H9 (cell line): Measurements from ENCODE around the gene ARHGAP27. TPM values are rescaled to one million over a fixed set of nuclear protein-coding genes. Genes with fewer than 3 reads are reported as not detected.

Experiments used
- DNase-seq: peaks from one replicate; pipeline ENCODE4 v3.0.0-alpha.2; 2017
- H2AFZ ChIP-seq: one replicate; pipeline ENCODE4 v1.6.1; 2013; ENCODE audit warnings: mild to moderate bottlenecking, low read length, control low read depth, moderate library complexity
- H2AK5ac ChIP-seq: 2 replicates; pipeline ENCODE4 v1.6.1; 2013; ENCODE audit warnings: low read length, control low read depth, mixed read lengths; ENCODE audit not compliant: insufficient read length
- H2BK120ac ChIP-seq: one replicate; pipeline ENCODE4 v1.6.1; 2013; ENCODE audit warnings: low read depth, mild to moderate bottlenecking, low read length, control low read depth, inconsistent platforms; ENCODE audit not compliant: poor library complexity, severe bottlenecking
- H2BK12ac ChIP-seq: 2 replicates; pipeline ENCODE4 v1.6.1; 2013; ENCODE audit warnings: low read length, control low read depth, mixed read lengths, low read depth; ENCODE audit not compliant: insufficient read length
- H2BK15ac ChIP-seq: 2 replicates; pipeline ENCODE4 v1.6.1; 2013; ENCODE audit warnings: low read depth, low read length, control low read depth
- H2BK20ac ChIP-seq: one replicate; pipeline ENCODE4 v1.6.1; 2013; ENCODE audit warnings: low read depth, mild to moderate bottlenecking, low read length, control low read depth, inconsistent platforms; ENCODE audit not compliant: poor library complexity, severe bottlenecking
- H2BK5ac ChIP-seq: 2 replicates; pipeline ENCODE4 v1.6.1; 2013; ENCODE audit warnings: low read length, control low read depth, mixed read lengths; ENCODE audit not compliant: insufficient read length
- H3K14ac ChIP-seq: 2 replicates; pipeline ENCODE4 v1.6.1; 2013; ENCODE audit warnings: low read length, control low read depth; ENCODE audit not compliant: insufficient read depth
- H3K18ac ChIP-seq: 2 replicates; pipeline ENCODE4 v1.6.1; 2013; ENCODE audit warnings: low read depth, mild to moderate bottlenecking, mixed read lengths, low read length, control low read depth; ENCODE audit not compliant: insufficient read length
- H3K23ac ChIP-seq: 2 replicates; pipeline ENCODE4 v1.6.1; 2013; ENCODE audit warnings: low read length, control low read depth, mixed read lengths, low read depth; ENCODE audit not compliant: insufficient read length
- H3K23me2 ChIP-seq: 2 replicates; pipeline ENCODE4 v1.6.1; 2013; ENCODE audit warnings: low read depth, mild to moderate bottlenecking, mixed read lengths, low read length, control low read depth; ENCODE audit not compliant: insufficient read length, poor library complexity, severe bottlenecking
- H3K27ac ChIP-seq: 2 replicates; pipeline ENCODE4 v1.5.1; 2013; ENCODE audit warnings: low read length, control low read depth, mixed read lengths, low read depth; ENCODE audit not compliant: insufficient read length
- H3K27me3 ChIP-seq: 2 replicates; pipeline ENCODE4 v1.6.1; 2013; ENCODE audit warnings: low read length, control low read depth, inconsistent platforms; ENCODE audit not compliant: insufficient read depth
- H3K4ac ChIP-seq: 2 replicates; pipeline ENCODE4 v1.6.1; 2013; ENCODE audit warnings: low read depth, mild to moderate bottlenecking, control low read depth, inconsistent platforms, low read length, moderate library complexity
- H3K4me1 ChIP-seq: 2 replicates; pipeline ENCODE4 v1.6.1; 2013; ENCODE audit warnings: low read length, control low read depth, inconsistent platforms; ENCODE audit not compliant: insufficient read depth
- H3K4me2 ChIP-seq: 2 replicates; pipeline ENCODE4 v1.6.1; 2013; ENCODE audit warnings: low read length, control low read depth, mixed read lengths; ENCODE audit not compliant: insufficient read length, insufficient read depth
- H3K56ac ChIP-seq: 2 replicates; pipeline ENCODE4 v1.6.1; 2013; ENCODE audit warnings: low read depth, mild to moderate bottlenecking, mixed read lengths, low read length, control low read depth; ENCODE audit not compliant: insufficient read length
- H3K79me1 ChIP-seq: 2 replicates; pipeline ENCODE4 v1.6.1; 2013; ENCODE audit warnings: low read depth, mild to moderate bottlenecking, moderate library complexity, low read length, control low read depth, inconsistent platforms; ENCODE audit not compliant: insufficient read depth, poor library complexity, severe bottlenecking
- H3K79me2 ChIP-seq: 2 replicates; pipeline ENCODE4 v1.6.1; 2013; ENCODE audit warnings: low read length, control low read depth, inconsistent platforms; ENCODE audit not compliant: insufficient read depth
- H3K9ac ChIP-seq: 2 replicates; pipeline ENCODE4 v1.6.1; 2013; ENCODE audit warnings: low read length, control low read depth, mixed read lengths; ENCODE audit not compliant: insufficient read length; ENCODE audit errors: extremely low read depth
- H3K9me3 ChIP-seq: one replicate; pipeline ENCODE4 v1.6.1; 2013; ENCODE audit warnings: low read depth, low read length, inconsistent platforms; ENCODE audit not compliant: control insufficient read depth
- H3T11ph ChIP-seq: one replicate; pipeline ENCODE4 v1.6.1; 2013; ENCODE audit warnings: mild to moderate bottlenecking, low read length, control low read depth, inconsistent platforms
- H4K20me1 ChIP-seq: one replicate; pipeline ENCODE4 v1.6.1; 2013; ENCODE audit not compliant: control insufficient read depth, insufficient read length, insufficient read depth
- H4K5ac ChIP-seq: 2 replicates; pipeline ENCODE4 v1.6.1; 2013; ENCODE audit warnings: low read depth, mild to moderate bottlenecking, mixed read lengths, low read length, control low read depth; ENCODE audit not compliant: insufficient read length
- H4K8ac ChIP-seq: replicated peaks from 2 replicates; pipeline ENCODE4 v1.6.1; 2013; ENCODE audit warnings: low read length, control low read depth, mixed read lengths, low read depth; ENCODE audit not compliant: insufficient read length
- H4K91ac ChIP-seq: 2 replicates; pipeline ENCODE4 v1.6.1; 2013; ENCODE audit warnings: low read depth, mild to moderate bottlenecking, moderate library complexity, mixed read lengths, low read length, control low read depth; ENCODE audit not compliant: insufficient read length
- H3K27ac Mint-ChIP-seq, 3 experiments: 2 replicates in 2 of 3; 3 replicates in 1 of 3; pipeline ENCODE4 v1.8.0; 2020 to 2021; ENCODE audit warnings: mixed read lengths in 3 of 3, mild to moderate bottlenecking in 1 of 3, moderate library complexity in 1 of 3
- H3K27me3 Mint-ChIP-seq: 2 replicates; pipeline ENCODE4 v1.8.0; 2021; ENCODE audit warnings: low read depth, mild to moderate bottlenecking, moderate library complexity, mixed read lengths
- H3K36me3 Mint-ChIP-seq, 3 experiments: 2 replicates in 2 of 3; 3 replicates in 1 of 3; pipeline ENCODE4 v1.8.0; 2020 to 2021; ENCODE audit warnings: low read depth in 3 of 3, mixed read lengths in 3 of 3; ENCODE audit not compliant: insufficient read depth in 1 of 3
- H3K4me1 Mint-ChIP-seq, 2 experiments: 2 replicates each; pipeline ENCODE4 v1.8.0; 2020; ENCODE audit warnings: mixed read lengths in 2 of 2
- H3K4me3 Mint-ChIP-seq, 2 experiments: 2 replicates in 1 of 2; 3 replicates in 1 of 2; pipeline ENCODE4 v1.8.0; 2020 to 2021; ENCODE audit warnings: mild to moderate bottlenecking in 2 of 2, mixed read lengths in 2 of 2, moderate library complexity in 1 of 2
- H3K9me3 Mint-ChIP-seq, 2 experiments: 2 replicates in 1 of 2; 3 replicates in 1 of 2; pipeline ENCODE4 v1.8.0; 2020; ENCODE audit warnings: mild to moderate bottlenecking in 2 of 2, mixed read lengths in 2 of 2, moderate library complexity in 1 of 2
- WGBS: extraction: QIAGEN DNeasy Blood & Tissue Kit; methylation state at CpG from one replicate; pipeline ENCODE4 v1.1.7; 2013; ENCODE audit warnings: missing lambda C conversion rate, low lambda C conversion rate, mixed read lengths; ENCODE audit not compliant: insufficient read length; ENCODE audit errors: extremely low coverage; 5-methylcytosine and 5-hydroxymethylcytosine counted together
- total RNA-seq: library from RNA; stranded (reverse); gene quantifications from 2 replicates; pipeline ENCODE4 v1.2.1, GENCODE V29; 2021
- TF ChIP-seq, protein P1 (sequence below): fragments of 200-600 bp; sonication (generic); conservative IDR thresholded peaks from 3 replicates; pipeline ENCODE4 v1.8.0; 2021; ENCODE audit warnings: antibody characterized with exemption, mild to moderate bottlenecking

The ARHGAP27 gene
- total RNA-seq, 1 experiment from 2014 or later, result 9.9 TPM

- Histone ChIP-seq H4K8ac (no peak overlapping the region), H2BK20ac (no peak overlapping the region)
- peak overlapping the region in 1 of 3 experiments; percentile 95; a peak in 1 of 7 replicates for H3K27ac Mint-ChIP-seq
Observed at GRCh38 chr17:45410144-45411091, 22.3 kb downstream of the ARHGAP27 start.

More at GRCh38 chr17:45410144-45411091, 22.3 kb downstream of the ARHGAP27 start:
- Histone ChIP-seq H4K20me1 (no peaks in the 10 kb centered on the region), H3K23ac (no peak overlapping the region), H3K18ac (no peak overlapping the region), H3K23me2 (peaks cover 4% of the 10 kb centered on the region), H2BK12ac (no peak overlapping the region), H3K56ac (no peak overlapping the region), H3K4ac (no peak overlapping the region), H2AFZ (no peak overlapping the region), H3K79me1 (no peaks in the 10 kb centered on the region), H3K9ac (no peak overlapping the region), H3T11ph (no peak overlapping the region), H3K27me3 (no peaks in the 10 kb centered on the region), H2BK5ac (no peak overlapping the region), H2BK15ac (no peak overlapping the region), H4K5ac (no peak overlapping the region), H3K4me1 (peaks cover 3% of the 10 kb centered on the region; the same call in 1 of the 2 replicates), H3K9me3 (no peaks in the 10 kb centered on the region), H3K14ac (0 out of 2 replicates have a peak overlapping the region, but pooled peaks have one; percentile 12), H3K79me2 (no peaks in the 10 kb centered on the region), H3K4me2 (no peak overlapping the region), H3K27ac (no peak overlapping the region), H2BK120ac (no peak overlapping the region), H4K91ac (no peak overlapping the region), H2AK5ac (no peak overlapping the region)
- H3K27me3 Mint-ChIP-seq, result peaks cover 3% of the 10 kb centered on the region
- no peak overlapping the region for H3K4me3 Mint-ChIP-seq
- H3K9me3 Mint-ChIP-seq, result no peaks in the 10 kb centered on the region
- no CpG with 5 or more reads among the region's 24 CpGs for WGBS
- no peak for DNase-seq
- TF ChIP-seq, protein P1, sequence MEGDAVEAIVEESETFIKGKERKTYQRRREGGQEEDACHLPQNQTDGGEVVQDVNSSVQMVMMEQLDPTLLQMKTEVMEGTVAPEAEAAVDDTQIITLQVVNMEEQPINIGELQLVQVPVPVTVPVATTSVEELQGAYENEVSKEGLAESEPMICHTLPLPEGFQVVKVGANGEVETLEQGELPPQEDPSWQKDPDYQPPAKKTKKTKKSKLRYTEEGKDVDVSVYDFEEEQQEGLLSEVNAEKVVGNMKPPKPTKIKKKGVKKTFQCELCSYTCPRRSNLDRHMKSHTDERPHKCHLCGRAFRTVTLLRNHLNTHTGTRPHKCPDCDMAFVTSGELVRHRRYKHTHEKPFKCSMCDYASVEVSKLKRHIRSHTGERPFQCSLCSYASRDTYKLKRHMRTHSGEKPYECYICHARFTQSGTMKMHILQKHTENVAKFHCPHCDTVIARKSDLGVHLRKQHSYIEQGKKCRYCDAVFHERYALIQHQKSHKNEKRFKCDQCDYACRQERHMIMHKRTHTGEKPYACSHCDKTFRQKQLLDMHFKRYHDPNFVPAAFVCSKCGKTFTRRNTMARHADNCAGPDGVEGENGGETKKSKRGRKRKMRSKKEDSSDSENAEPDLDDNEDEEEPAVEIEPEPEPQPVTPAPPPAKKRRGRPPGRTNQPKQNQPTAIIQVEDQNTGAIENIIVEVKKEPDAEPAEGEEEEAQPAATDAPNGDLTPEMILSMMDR, result no peak
- peaks cover 38 to 45% of the 10 kb centered on the region in 2 experiments for H3K4me1 Mint-ChIP-seq
- H3K36me3 Mint-ChIP-seq, result 0 out of 7 replicates have a peak, but pooled peaks cover 0 to 3% (median 0%) of the 10 kb centered on the region in 3 experiments
